Upper lobe of left lung (tissue), 6 donors: ENCODE results near the gene IFNG-AS1. TPM values are rescaled to one million over a fixed set of nuclear protein-coding genes. Genes with fewer than 3 reads are reported as not detected.

Experiments used
- ATAC-seq, 2 donors: fragments of 200-7000 bp; cut with Tn5 transposase; one replicate each; pipeline ENCODE4 v1.9.1; 2022; ENCODE audit warnings: mild to moderate bottlenecking in 2 of 2, moderate library complexity in 2 of 2; ENCODE audit not compliant: low FRiP score in 2 of 2
- DNase-seq, 2 donors: peaks; one replicate each; pipeline ENCODE4 v3.0.0-alpha.2; 2019 to 2020
- H3K27ac ChIP-seq, 4 donors: fragments of 200-600 bp; sonication (generic); one replicate each; pipeline ENCODE4 v1.5.1; 2016 to 2019
- H3K27me3 ChIP-seq, 4 donors: fragments of 200-600 bp; sonication (generic); one replicate each; pipeline ENCODE4 v1.5.1; 2017 to 2019
- H3K36me3 ChIP-seq, 4 donors: fragments of 200-600 bp; sonication (generic); one replicate each; pipeline ENCODE4 v1.5.1; 2016 to 2019
- H3K4me1 ChIP-seq, 4 donors: fragments of 200-600 bp; sonication (generic); one replicate each; pipeline ENCODE4 v1.5.1; 2018 to 2019
- H3K4me3 ChIP-seq, 4 donors: fragments of 200-600 bp; sonication (generic); one replicate each; pipeline ENCODE4 v1.5.1; 2017 to 2019; ENCODE audit warnings: mild to moderate bottlenecking in 2 of 4, moderate library complexity in 1 of 4
- H3K9me3 ChIP-seq, 4 donors: fragments of 200-600 bp; sonication (generic); one replicate each; pipeline ENCODE4 v1.5.1; 2018 to 2019
- EP300 ChIP-seq, 4 donors: sonication (generic); formaldehyde crosslinking; IDR thresholded peaks; one replicate each; pipeline ENCODE4 v1.5.1; 2017; ENCODE audit warnings: antibody characterized with exemption in 4 of 4, control low read depth in 2 of 4
- POLR2A ChIP-seq, 4 donors: fragments of 450-650 bp; IDR thresholded peaks; one replicate each; pipeline ENCODE4 v1.5.1; 2016 to 2017; ENCODE audit warnings: antibody characterized with exemption in 4 of 4, mild to moderate bottlenecking in 2 of 4
- POLR2AphosphoS5 ChIP-seq, 2 donors: sonication (generic); formaldehyde crosslinking; IDR thresholded peaks; one replicate each; pipeline ENCODE4 v1.5.1; 2017; ENCODE audit warnings: antibody characterized with exemption in 2 of 2
- WGBS, 2 donors: methylation state at CpG; one replicate each; pipeline ENCODE4 v1.1.5; 2017 to 2018; 5-methylcytosine and 5-hydroxymethylcytosine counted together
- total RNA-seq, 6 donors: library from RNA; depleted of rRNA in 4 of 6; stranded (reverse); fragments of >200 nt in 4 of 6; gene quantifications; one replicate each; pipeline versions ENCODE4 v1.1.0 to v1.2.1, GENCODE V29; 2016 to 2021
- TF ChIP-seq, protein P1 (sequence below), 6 experiments: fragments of 450-650 bp in 4 of 6; fragments of 200-600 bp in 2 of 6; sonication (generic) in 2 of 6; IDR thresholded peaks; one replicate each; pipeline ENCODE4 v1.5.1; 2016 to 2019; ENCODE audit warnings: antibody characterized with exemption in 6 of 6
- donor health status: DM: no; HTN: no; CAD: no; lungs with moderate emphysema.
- donor health status: DM: no; HTN: yes; CAD: no; lungs with severe emphysema.

IFNG-AS1 gene
- total RNA-seq, 6 donors from 2014 or later = 0.17 to 5.2 (median 1.7) TPM; not detected in 2

DNA sequence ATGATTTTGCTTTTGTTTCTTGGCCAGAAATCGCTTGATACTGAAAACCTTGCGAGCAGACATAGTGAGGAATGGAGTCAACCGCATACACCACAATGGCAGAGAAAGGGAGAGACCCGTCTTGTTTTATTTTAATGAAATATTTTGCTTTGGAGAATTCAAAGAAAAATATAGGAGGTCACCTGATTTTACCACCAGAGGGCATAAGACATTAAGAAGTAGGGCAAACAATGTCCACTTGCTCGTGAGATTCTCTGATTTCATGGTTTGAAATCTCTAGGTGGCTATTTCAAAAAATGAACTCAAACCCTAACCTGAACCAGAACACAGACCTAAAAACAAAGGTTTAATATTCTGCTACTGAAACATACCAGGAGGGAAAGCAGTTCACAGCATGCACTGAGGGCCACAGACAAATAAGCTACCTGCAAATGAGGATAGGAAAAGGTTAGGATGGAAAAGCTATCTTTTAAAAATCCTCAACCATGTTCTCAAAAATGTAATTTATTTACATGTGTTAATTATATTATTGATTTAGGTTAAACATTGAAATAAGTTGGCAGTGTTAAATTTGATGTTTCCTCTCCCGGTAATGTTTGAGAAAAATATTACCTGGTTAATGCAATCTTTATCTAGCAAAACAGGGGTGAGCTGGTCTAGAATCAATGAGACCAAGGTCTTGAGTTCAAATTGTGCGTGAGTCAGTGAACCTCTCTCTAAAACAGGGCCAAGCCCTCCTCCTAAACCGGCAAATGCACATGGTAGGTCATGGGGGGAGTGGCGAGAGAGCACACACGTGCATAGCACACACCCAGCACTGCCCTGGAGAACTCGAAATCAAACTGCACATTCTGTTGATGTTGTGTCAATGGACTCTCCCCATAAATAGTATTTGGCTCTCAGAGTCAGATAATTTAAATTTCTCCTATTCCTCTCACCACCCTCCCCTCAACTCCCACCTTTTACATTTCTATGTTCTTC lies 12.5 kb downstream of the IFNG-AS1 start:
- H3K4me3 ChIP-seq = no peak overlapping the region
- DNase-seq = no peak
- TF ChIP-seq, protein P1, sequence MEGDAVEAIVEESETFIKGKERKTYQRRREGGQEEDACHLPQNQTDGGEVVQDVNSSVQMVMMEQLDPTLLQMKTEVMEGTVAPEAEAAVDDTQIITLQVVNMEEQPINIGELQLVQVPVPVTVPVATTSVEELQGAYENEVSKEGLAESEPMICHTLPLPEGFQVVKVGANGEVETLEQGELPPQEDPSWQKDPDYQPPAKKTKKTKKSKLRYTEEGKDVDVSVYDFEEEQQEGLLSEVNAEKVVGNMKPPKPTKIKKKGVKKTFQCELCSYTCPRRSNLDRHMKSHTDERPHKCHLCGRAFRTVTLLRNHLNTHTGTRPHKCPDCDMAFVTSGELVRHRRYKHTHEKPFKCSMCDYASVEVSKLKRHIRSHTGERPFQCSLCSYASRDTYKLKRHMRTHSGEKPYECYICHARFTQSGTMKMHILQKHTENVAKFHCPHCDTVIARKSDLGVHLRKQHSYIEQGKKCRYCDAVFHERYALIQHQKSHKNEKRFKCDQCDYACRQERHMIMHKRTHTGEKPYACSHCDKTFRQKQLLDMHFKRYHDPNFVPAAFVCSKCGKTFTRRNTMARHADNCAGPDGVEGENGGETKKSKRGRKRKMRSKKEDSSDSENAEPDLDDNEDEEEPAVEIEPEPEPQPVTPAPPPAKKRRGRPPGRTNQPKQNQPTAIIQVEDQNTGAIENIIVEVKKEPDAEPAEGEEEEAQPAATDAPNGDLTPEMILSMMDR (IDR thresholded peaks at IDR 0.05) = peak in 1 of 6 experiments; percentile 6
- TF ChIP-seq POLR2A (IDR thresholded peaks at IDR 0.05) = no peak
- H3K9me3 ChIP-seq = no peaks in the 10 kb centered on the region
- 86 to 87% methylated on average over 11 of the region's 11 CpGs for WGBS, 2 donors
- H3K27me3 ChIP-seq = no peaks in the 10 kb centered on the region
- H3K4me1 ChIP-seq = peaks cover 0 to 2% (median 0%) of the 10 kb centered on the region in 4 donors
- ATAC-seq = peak in 1 of 2 donors; percentile 49
- no peaks in the 10 kb centered on the region for H3K36me3 ChIP-seq
- H3K27ac ChIP-seq = no peak overlapping the region

GRCh38 chr12:68003777-68004176 lies 14.5 kb downstream of the IFNG-AS1 start:
- no peak for DNase-seq
- H3K4me3 ChIP-seq = no peak overlapping the region
- no peaks in the 10 kb centered on the region for H3K9me3 ChIP-seq
- no peaks in the 10 kb centered on the region for H3K27me3 ChIP-seq
- no peak for TF ChIP-seq EP300 (IDR thresholded peaks at IDR 0.05)
- TF ChIP-seq, protein P1 (IDR thresholded peaks at IDR 0.05) = no peak
- TF ChIP-seq POLR2A (IDR thresholded peaks at IDR 0.05) = no peak
- no peak for TF ChIP-seq POLR2AphosphoS5 (IDR thresholded peaks at IDR 0.05)
- WGBS, 2 donors = 83 to 97% methylated on average over 8 of the region's 8 CpGs
- ATAC-seq = no peak
- H3K36me3 ChIP-seq = no peaks in the 10 kb centered on the region
- peaks cover 0 to 2% (median 0%) of the 10 kb centered on the region in 4 donors for H3K4me1 ChIP-seq
- no peak overlapping the region for H3K27ac ChIP-seq

GRCh38 chr12:68007033-68007432 lies 17.8 kb downstream of the IFNG-AS1 start:
- H3K27ac ChIP-seq = no peak overlapping the region
- no peaks in the 10 kb centered on the region for H3K9me3 ChIP-seq
- peaks cover 0 to 2% (median 0%) of the 10 kb centered on the region in 4 donors for H3K4me1 ChIP-seq
- no peaks in the 10 kb centered on the region for H3K27me3 ChIP-seq
- no peak for ATAC-seq
- WGBS, 2 donors = 50 to 63% methylated on average over 1 of the region's 1 CpG
- H3K36me3 ChIP-seq = no peaks in the 10 kb centered on the region
- no peak for DNase-seq
- TF ChIP-seq, protein P1 (IDR thresholded peaks at IDR 0.05) = no peak
- TF ChIP-seq POLR2A (IDR thresholded peaks at IDR 0.05) (no peak), POLR2AphosphoS5 (IDR thresholded peaks at IDR 0.05) (no peak), EP300 (IDR thresholded peaks at IDR 0.05) (no peak)
- H3K4me3 ChIP-seq = no peak overlapping the region

DNA sequence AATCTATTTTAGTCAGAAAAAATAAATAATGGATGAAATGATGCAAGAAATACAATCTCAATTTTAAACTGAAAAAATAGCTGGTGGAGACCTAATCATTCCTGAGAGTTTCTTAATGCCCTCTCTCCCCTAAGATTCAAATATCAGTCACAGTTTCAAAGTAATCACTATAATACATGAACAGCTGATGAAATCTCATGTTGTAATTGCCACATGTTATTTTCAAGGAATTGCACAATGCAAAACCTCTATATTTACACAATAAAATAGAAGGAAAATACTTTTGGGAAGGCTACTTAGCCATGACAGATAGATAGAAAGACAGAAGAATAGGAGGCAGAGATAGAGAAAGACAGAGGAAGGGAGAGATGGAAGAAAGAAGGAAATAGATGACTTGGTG lies 18.2 kb downstream of the IFNG-AS1 start:
- no peaks in the 10 kb centered on the region for H3K36me3 ChIP-seq
- ATAC-seq (no peak), DNase-seq (no peak)
- H3K27ac ChIP-seq = no peak overlapping the region
- H3K27me3 ChIP-seq = no peaks in the 10 kb centered on the region
- no peak overlapping the region for H3K4me3 ChIP-seq
- TF ChIP-seq POLR2A (IDR thresholded peaks at IDR 0.05) = no peak
- TF ChIP-seq EP300 (IDR thresholded peaks at IDR 0.05) = no peak
- TF ChIP-seq, protein P1 (IDR thresholded peaks at IDR 0.05) = no peak
- TF ChIP-seq POLR2AphosphoS5 (IDR thresholded peaks at IDR 0.05) = no peak
- H3K9me3 ChIP-seq = no peaks in the 10 kb centered on the region
- H3K4me1 ChIP-seq = peaks cover 0 to 2% (median 0%) of the 10 kb centered on the region in 4 donors
